ENCODE results near the gene KIF19.

KIF19 gene

DNA sequence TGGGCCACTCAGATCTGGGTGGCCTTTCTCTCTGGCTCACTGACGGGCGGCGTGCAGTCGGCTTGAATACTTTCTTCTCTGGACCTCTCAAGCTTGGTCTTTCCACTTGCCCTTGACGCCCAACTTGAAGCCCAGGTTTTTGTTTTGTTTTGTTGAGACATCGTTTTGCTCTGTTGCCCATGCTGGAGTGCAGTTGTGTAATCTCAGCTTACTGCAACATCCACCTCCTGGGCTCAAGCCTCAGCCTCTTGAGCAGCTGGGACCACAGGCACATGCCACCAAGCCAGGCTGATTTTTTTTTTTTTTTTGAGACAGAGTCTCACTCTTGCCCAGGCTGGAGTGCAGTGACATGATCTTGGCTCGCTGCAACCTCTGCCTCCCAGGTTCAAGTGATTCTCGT is 22.7 kb upstream of the KIF19 start:
- in situ Hi-C loops (cut with MboI; ENCODE audit: low pct_unique_long_range_greater_than_20kb, low sequenced_read_pairs, unreplicated experiment): loop anchor here (10.0 kb wide), 1 partner anchor 51 kb away; no protein-coding TSS in a partner anchor
- no peak for TF ChIP-seq CTCF (IDR thresholded peaks at IDR 0.05; ENCODE audit: extremely low read depth, insufficient read depth, missing control alignments)
- DNase-seq (ENCODE audit: low spot score): no peak

DNA sequence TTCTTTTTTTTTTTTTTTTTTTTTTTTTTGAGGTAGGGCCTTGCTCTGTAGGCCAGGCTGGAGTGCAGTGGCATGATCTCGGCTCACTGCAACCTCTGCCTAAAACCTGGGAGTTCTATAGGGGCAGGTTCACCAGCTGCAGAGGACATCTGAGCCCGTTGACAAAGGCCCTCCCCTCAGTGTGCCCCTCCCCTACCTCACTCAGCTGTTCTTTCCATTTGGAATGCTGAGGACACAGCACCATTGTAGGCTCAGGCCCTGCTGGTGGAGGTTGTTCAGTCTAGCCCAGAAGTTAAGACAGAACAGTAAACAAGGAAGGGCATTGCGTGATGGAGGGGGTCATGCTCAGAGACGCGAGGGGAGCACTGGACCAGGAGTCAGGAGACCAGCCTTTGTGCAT is 21.8 kb upstream of the KIF19 start:
- DNase-seq (ENCODE audit: low spot score): no peak
- in situ Hi-C loops (cut with MboI; ENCODE audit: low pct_unique_long_range_greater_than_20kb, low sequenced_read_pairs, unreplicated experiment): loop anchor here (10.0 kb wide), 1 partner anchor 51 kb away; no protein-coding TSS in a partner anchor
- TF ChIP-seq CTCF (IDR thresholded peaks at IDR 0.05; ENCODE audit: extremely low read depth, insufficient read depth, missing control alignments): no peak

GRCh38 chr17:74305865-74306654 is 20.0 kb upstream of the KIF19 start:
- no peak for DNase-seq (ENCODE audit: low spot score)
- in situ Hi-C loops (cut with MboI; ENCODE audit: low pct_unique_long_range_greater_than_20kb, low sequenced_read_pairs, unreplicated experiment): loop anchor here (10.0 kb wide), 1 partner anchor 49 kb away; no protein-coding TSS in a partner anchor
- no peak for TF ChIP-seq CTCF (IDR thresholded peaks at IDR 0.05; ENCODE audit: extremely low read depth, insufficient read depth, missing control alignments)

GRCh38 chr17:74307984-74308773 is 17.8 kb upstream of the KIF19 start:
- DNase-seq (ENCODE audit: low spot score): no peak
- no peak for TF ChIP-seq CTCF (IDR thresholded peaks at IDR 0.05; ENCODE audit: extremely low read depth, insufficient read depth, missing control alignments)
- in situ Hi-C loops (cut with MboI; ENCODE audit: low pct_unique_long_range_greater_than_20kb, low sequenced_read_pairs, unreplicated experiment): loop anchor here (10.0 kb wide), 1 partner anchor 47 kb away; no protein-coding TSS in a partner anchor

DNA sequence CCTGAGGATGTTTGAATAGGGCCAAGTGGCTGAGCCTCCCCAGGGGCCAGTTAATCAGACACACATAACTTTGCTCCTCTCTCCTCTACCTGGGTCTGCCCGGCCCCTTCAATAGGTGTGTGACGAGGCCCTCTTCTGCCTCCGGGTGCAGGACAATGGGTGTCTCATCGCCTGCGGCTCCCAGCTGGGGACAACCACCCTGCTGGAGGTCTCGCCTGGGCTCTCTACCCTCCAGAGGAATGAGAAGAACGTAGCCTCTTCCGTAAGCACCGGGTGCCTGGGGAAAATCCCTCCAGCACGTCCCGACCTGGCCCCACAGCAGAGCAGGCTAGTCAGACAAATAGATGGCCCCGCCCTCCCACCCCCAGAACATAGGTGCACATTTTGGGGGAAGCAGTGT is 16.1 kb upstream of the KIF19 start:
- in situ Hi-C loops (cut with MboI; ENCODE audit: low pct_unique_long_range_greater_than_20kb, low sequenced_read_pairs, unreplicated experiment): loop anchor here (10.0 kb wide), 1 partner anchor 45 kb away; no protein-coding TSS in a partner anchor
- no peak for TF ChIP-seq CTCF (IDR thresholded peaks at IDR 0.05; ENCODE audit: extremely low read depth, insufficient read depth, missing control alignments)
- DNase-seq (ENCODE audit: low spot score): no peak

- no peak for TF ChIP-seq CTCF (IDR thresholded peaks at IDR 0.05; ENCODE audit: extremely low read depth, insufficient read depth, missing control alignments)
- in situ Hi-C loops (cut with MboI; ENCODE audit: low pct_unique_long_range_greater_than_20kb, low sequenced_read_pairs, unreplicated experiment): no loop called here
- no peak for DNase-seq (ENCODE audit: low spot score)
Observed at GRCh38 chr17:74314877-74315276, 11.1 kb upstream of the KIF19 start.
